MV-4-11 (cell line): ENCODE data around the gene TM7SF3.

ENCODE experiments used
- DNase-seq: peaks from one replicate; lab custom pipeline; 2025; lab: John Stamatoyannopoulos, UW

TM7SF3 gene

GRCh38 chr12:26928661-26929060 lies 85.5 kb downstream of the TM7SF3 start:
- DNase-seq = no peak
